ENCODE measurements around the gene CXorf38. TPM values are rescaled to one million over a fixed set of nuclear protein-coding genes. Genes with fewer than 3 reads are reported as not detected.

CXorf38 gene
- total RNA-seq, 1 donor from 2014 or later, result 15.9 TPM

Other genes starting within 250 kb of the CXorf38 start
- gene ATP6AP2, start 66.6 kb downstream of the CXorf38 start, total RNA-seq, result 98.7 and 104 TPM in 2 replicates
- gene MPC1L, start 24.1 kb downstream of the CXorf38 start, total RNA-seq, result not detected in 2 replicates
- 28.9 and 31.2 TPM in 2 replicates for gene MED14, start 88.0 kb upstream of the CXorf38 start, total RNA-seq

All from myocyte (in vitro differentiated cells).